Large intestine (tissue), 12 donors: ENCODE results near the gene MINPP1. TPM values are rescaled to one million over a fixed set of nuclear protein-coding genes. Genes with fewer than 3 reads are reported as not detected.
"Not testable (repeated sequence)": the region's sequence is repeated elsewhere in the genome, so short reads cannot be mapped to it uniquely, and the experiment has no call there.

Source experiments
- DNase-seq, 2 donors: peaks; one replicate each; pipeline versions ENCODE4 v3.0.0 to v3.0.0-alpha.2; 2013
- H3K27ac ChIP-seq: one replicate; pipeline ENCODE4 v1.5.1; 2013; ENCODE audit warnings: low read length
- H3K27me3 ChIP-seq: 2 replicates; pipeline ENCODE4 v1.6.1; 2013; ENCODE audit warnings: low read length; ENCODE audit not compliant: control insufficient read depth, insufficient read depth
- H3K36me3 ChIP-seq: 2 replicates; pipeline ENCODE4 v1.6.1; 2013; ENCODE audit warnings: low read length; ENCODE audit not compliant: control insufficient read depth, insufficient read depth
- H3K4me1 ChIP-seq: one replicate; pipeline ENCODE4 v1.6.1; 2013; ENCODE audit warnings: low read length; ENCODE audit not compliant: control insufficient read depth, insufficient read depth
- H3K4me3 ChIP-seq: one replicate; pipeline ENCODE4 v1.5.1; 2013; ENCODE audit warnings: low read length
- H3K9me3 ChIP-seq: one replicate; pipeline ENCODE4 v1.6.1; 2013; ENCODE audit warnings: mild to moderate bottlenecking, low read depth, low read length, moderate library complexity; ENCODE audit not compliant: control insufficient read depth
- WGBS: methylation state at CpG from one replicate; pipeline ENCODE4 v1.1.5; 2013; ENCODE audit warnings: low lambda C conversion rate; ENCODE audit not compliant: insufficient coverage; 5-methylcytosine and 5-hydroxymethylcytosine counted together
- long read RNA-seq, 11 donors: transcript quantifications; one replicate each; lab custom pipeline, GENCODE V29; 2026
- polyA plus RNA-seq: library from polyadenylated mRNA; unstranded; fragments of 120-200 nt; gene quantifications from one replicate; pipeline ENCODE4 v1.2.1, GENCODE V29; 2013

The MINPP1 gene, protein sequence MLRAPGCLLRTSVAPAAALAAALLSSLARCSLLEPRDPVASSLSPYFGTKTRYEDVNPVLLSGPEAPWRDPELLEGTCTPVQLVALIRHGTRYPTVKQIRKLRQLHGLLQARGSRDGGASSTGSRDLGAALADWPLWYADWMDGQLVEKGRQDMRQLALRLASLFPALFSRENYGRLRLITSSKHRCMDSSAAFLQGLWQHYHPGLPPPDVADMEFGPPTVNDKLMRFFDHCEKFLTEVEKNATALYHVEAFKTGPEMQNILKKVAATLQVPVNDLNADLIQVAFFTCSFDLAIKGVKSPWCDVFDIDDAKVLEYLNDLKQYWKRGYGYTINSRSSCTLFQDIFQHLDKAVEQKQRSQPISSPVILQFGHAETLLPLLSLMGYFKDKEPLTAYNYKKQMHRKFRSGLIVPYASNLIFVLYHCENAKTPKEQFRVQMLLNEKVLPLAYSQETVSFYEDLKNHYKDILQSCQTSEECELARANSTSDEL
- polyA plus RNA-seq, result 43.0 TPM
- long read RNA-seq, donor 1, transcript MINPP1-202 (5 exons, 2,415 nt), result major isoform, 13 of 13 reads
- long read RNA-seq, donor 1, partial matches to known transcripts, result 0 of 13 reads
- long read RNA-seq, donor 1, other reads (novel, unspliced or antisense), result 0 of 13 reads
- long read RNA-seq, donor 2, transcript MINPP1-202 (5 exons, 2,415 nt), result major isoform, 24 of 56 reads
- long read RNA-seq, donor 2, partial matches to known transcripts, result 32 of 56 reads
- long read RNA-seq, donor 2, other reads (novel, unspliced or antisense), result 0 of 56 reads
- long read RNA-seq, donor 3, result 0 reads
- long read RNA-seq, donor 4, transcript MINPP1-202 (5 exons, 2,415 nt), result major isoform, 7 of 7 reads
- long read RNA-seq, donor 4, partial matches to known transcripts, result 0 of 7 reads
- long read RNA-seq, donor 4, other reads (novel, unspliced or antisense), result 0 of 7 reads
- long read RNA-seq, donor 5, transcript MINPP1-202 (5 exons, 2,415 nt), result major isoform, 8 of 8 reads
- long read RNA-seq, donor 5, partial matches to known transcripts, result 0 of 8 reads
- long read RNA-seq, donor 5, other reads (novel, unspliced or antisense), result 0 of 8 reads
- long read RNA-seq, donor 6, transcript MINPP1-202 (5 exons, 2,415 nt), result major isoform, 28 of 28 reads
- long read RNA-seq, donor 6, partial matches to known transcripts, result 0 of 28 reads
- long read RNA-seq, donor 6, other reads (novel, unspliced or antisense), result 0 of 28 reads
- long read RNA-seq, donor 7, transcript MINPP1-202 (5 exons, 2,415 nt), result major isoform, 5 of 5 reads
- long read RNA-seq, donor 7, partial matches to known transcripts, result 0 of 5 reads
- long read RNA-seq, donor 7, other reads (novel, unspliced or antisense), result 0 of 5 reads
- long read RNA-seq, donor 8, transcript MINPP1-202 (5 exons, 2,415 nt), result major isoform, 17 of 54 reads
- long read RNA-seq, donor 8, partial matches to known transcripts, result 37 of 54 reads
- long read RNA-seq, donor 8, other reads (novel, unspliced or antisense), result 0 of 54 reads
- long read RNA-seq, donor 9, transcript MINPP1-202 (5 exons, 2,415 nt), result major isoform, 10 of 10 reads
- long read RNA-seq, donor 9, partial matches to known transcripts, result 0 of 10 reads
- long read RNA-seq, donor 9, other reads (novel, unspliced or antisense), result 0 of 10 reads
- long read RNA-seq, donor 10, transcript MINPP1-202 (5 exons, 2,415 nt), result major isoform, 18 of 18 reads
- long read RNA-seq, donor 10, partial matches to known transcripts, result 0 of 18 reads
- long read RNA-seq, donor 10, other reads (novel, unspliced or antisense), result 0 of 18 reads
- long read RNA-seq, donor 11, transcript MINPP1-202 (5 exons, 2,415 nt), result major isoform, 16 of 16 reads
- long read RNA-seq, donor 11, partial matches to known transcripts, result 0 of 16 reads
- long read RNA-seq, donor 11, other reads (novel, unspliced or antisense), result 0 of 16 reads

GRCh38 chr10:87504640-87505365 is at the start of gene MINPP1:
MINPP1 (plus strand) TSS chr10:87504893; CDS start chr10:87504916, 23 bp downstream.
- Histone ChIP-seq H3K27me3 (no peaks in the 10 kb centered on the region), H3K4me1 (peaks cover 11% of the 10 kb centered on the region), H3K4me3 (peak within 1 kb of the TSS; percentile 83), H3K27ac (peak within 1 kb of the TSS; percentile 79), H3K36me3 (peaks cover 3% of the 10 kb centered on the region), H3K9me3 (no peaks in the 10 kb centered on the region)
- WGBS, result no CpG with 5 or more reads among the region's 74 CpGs
- DNase-seq, result peak; percentile 65 to 85

DNA sequence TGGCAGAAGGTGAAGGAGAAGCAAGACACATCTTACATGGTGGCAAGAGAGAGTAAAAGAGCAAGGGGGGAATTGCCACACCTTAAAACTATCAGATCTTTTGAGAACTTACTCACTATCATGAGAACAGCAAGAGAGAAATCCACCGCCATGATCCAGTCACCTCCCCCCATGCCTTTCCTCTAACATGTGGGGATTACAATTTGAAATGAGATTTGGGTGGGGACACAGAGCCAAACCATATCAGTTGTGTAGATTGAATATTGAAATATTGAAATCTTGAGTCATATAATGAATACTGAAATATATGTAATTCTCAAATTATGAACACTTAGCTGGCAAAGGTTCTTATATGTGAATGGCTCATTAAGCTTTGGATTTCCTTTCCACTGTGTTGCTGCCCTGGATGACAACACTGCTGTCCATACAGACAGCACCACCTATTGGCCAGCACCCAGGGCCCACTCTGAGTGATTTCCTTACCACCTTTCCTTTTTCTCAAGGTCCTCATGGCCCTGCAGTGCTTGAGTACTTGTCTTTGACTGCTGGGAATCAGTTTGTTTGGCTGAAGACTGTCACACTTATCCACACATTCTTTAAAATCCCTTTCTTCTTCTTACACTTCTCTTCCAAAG is 48.0 kb upstream of the MINPP1 start:
- H3K9me3 ChIP-seq, H3K36me3 ChIP-seq, H3K27ac ChIP-seq, H3K4me3 ChIP-seq, H3K4me1 ChIP-seq, DNase-seq, H3K27me3 ChIP-seq: not testable (repeated sequence)
- WGBS, result no CpG with 5 or more reads among the region's 1 CpG

- not testable (repeated sequence) for H3K9me3 ChIP-seq, DNase-seq, H3K36me3 ChIP-seq, H3K27me3 ChIP-seq, H3K27ac ChIP-seq, H3K4me3 ChIP-seq, H3K4me1 ChIP-seq
- WGBS, result no CpG with 5 or more reads among the region's 2 CpGs
These were observed 42.9 kb upstream of the MINPP1 start for GRCh38 chr10:87461751-87462150.

DNA sequence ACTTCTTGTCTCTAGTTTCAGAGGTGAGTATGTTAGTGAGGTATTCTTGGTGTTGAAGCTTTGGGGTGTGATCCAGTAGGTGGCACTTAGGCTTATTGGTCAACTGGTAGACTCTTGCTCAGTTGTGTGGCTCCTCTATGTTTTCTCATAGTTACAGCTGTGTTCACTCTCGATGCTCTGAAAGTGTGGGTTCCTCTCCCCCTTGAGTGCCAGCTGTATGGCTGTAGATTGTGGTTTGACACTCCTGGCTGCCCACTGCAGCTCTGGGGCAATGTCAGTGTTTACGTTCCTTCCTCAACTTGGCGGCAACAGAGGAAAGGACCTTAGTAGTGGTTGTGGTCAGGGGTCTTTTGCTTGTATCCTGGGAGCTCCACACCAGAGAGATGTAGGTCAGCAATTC is 37.8 kb upstream of the MINPP1 start:
- H3K4me1 ChIP-seq, H3K9me3 ChIP-seq, H3K36me3 ChIP-seq, H3K27me3 ChIP-seq, DNase-seq, H3K27ac ChIP-seq, H3K4me3 ChIP-seq: not testable (repeated sequence)
- no CpG with 5 or more reads among the region's 3 CpGs for WGBS

DNA sequence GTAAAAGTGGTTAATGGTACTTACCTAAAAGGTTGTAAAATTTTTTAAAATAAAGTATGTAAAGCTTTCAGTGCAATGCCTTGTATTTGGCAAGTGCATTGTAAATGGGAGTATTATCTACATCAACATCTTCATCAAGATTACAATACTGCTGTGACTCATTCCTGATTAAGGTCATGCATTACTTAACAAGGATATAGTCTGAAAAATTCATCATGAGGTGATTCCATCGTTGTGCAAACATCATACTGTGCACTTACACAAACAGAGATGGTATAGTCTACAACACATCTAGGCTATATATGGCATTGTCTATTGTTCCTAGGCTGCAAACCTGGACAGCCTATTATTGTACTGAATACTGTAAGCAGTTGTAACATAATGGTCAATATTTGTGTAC is 16.0 kb upstream of the MINPP1 start:
- not testable (repeated sequence) for H3K4me1 ChIP-seq, H3K36me3 ChIP-seq, H3K9me3 ChIP-seq, H3K4me3 ChIP-seq, H3K27me3 ChIP-seq, H3K27ac ChIP-seq, DNase-seq
- no CpG with 5 or more reads among the region's 1 CpG for WGBS

DNA sequence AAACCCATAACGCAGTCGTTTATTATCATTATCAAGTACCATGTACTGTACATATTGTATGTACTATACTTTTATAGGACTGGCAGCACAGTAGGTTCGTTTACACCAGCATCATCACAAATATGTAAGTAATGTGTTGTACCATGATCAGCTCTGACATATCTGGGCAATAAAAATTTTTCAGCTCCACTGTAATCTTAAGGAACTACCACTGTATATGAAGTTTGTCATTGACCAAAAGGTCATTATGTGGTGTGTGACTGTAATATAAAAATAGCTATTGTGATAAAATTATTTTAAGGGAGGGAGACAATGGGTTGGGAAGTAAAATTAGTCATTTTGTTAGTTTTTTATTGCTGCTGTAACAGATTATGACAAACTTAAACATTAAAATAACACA is 14.4 kb upstream of the MINPP1 start:
- not testable (repeated sequence) for H3K9me3 ChIP-seq, H3K4me1 ChIP-seq, H3K36me3 ChIP-seq, H3K27me3 ChIP-seq, DNase-seq, H3K4me3 ChIP-seq, H3K27ac ChIP-seq
- WGBS, result no CpG with 5 or more reads among the region's 3 CpGs

- H3K27me3 ChIP-seq, H3K9me3 ChIP-seq, H3K4me1 ChIP-seq, DNase-seq, H3K36me3 ChIP-seq, H3K27ac ChIP-seq, H3K4me3 ChIP-seq: not testable (repeated sequence)
- WGBS, result no CpG with 5 or more reads among the region's 2 CpGs
These were observed 12.2 kb upstream of the MINPP1 start for GRCh38 chr10:87492450-87492849.

- H3K27ac ChIP-seq, DNase-seq, H3K9me3 ChIP-seq, H3K4me3 ChIP-seq, H3K36me3 ChIP-seq, H3K4me1 ChIP-seq, H3K27me3 ChIP-seq: not testable (repeated sequence)
- 87% methylated on average over 3 of the region's 5 CpGs for WGBS
These were observed 9.2 kb upstream of the MINPP1 start for GRCh38 chr10:87495446-87495845.

DNA sequence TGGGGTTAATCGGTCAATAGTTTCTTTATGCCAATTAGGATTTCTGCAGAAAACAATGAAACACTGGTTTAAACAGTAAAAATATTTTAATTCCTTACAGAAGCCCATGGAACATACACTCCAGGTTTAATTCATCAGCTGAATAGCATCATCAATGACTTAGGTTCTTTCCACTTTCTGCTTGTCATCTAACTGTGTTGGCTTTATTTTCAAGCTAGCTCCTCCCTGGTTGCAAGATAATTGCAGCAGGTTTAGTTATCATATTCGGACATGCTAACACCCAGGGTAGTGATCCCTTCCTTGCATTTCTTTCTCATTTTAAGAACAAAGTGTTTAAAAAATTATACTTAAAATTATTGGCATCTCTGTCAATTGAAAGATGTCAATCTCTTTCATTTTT is 7.3 kb upstream of the MINPP1 start:
- H3K27me3 ChIP-seq, H3K27ac ChIP-seq, H3K9me3 ChIP-seq, DNase-seq, H3K4me3 ChIP-seq, H3K36me3 ChIP-seq, H3K4me1 ChIP-seq: not testable (repeated sequence)
- no CpG with 5 or more reads among the region's 2 CpGs for WGBS
